ENCODE data around the gene ELMO1.

ELMO1 gene

GRCh38 chr7:37488163-37488764 lies 39.6 kb upstream of the ELMO1 start:
- no peak overlapping the region for H3K27ac ChIP-seq
- no peaks in the 10 kb centered on the region for H3K79me2 ChIP-seq
- H3K4me1 ChIP-seq: no peaks in the 10 kb centered on the region

GRCh38 chr7:37484426-37485073 lies 35.9 kb upstream of the ELMO1 start:
- Histone ChIP-seq H3K27ac (no peak overlapping the region), H3K4me2 (ENCODE audit: low read length) (no peak overlapping the region), H3K9me3 (ENCODE audit: control insufficient read depth, low read length) (no peaks in the 10 kb centered on the region), H3K36me3 (ENCODE audit: control insufficient read depth, insufficient read depth, low read length) (no peaks in the 10 kb centered on the region), H3K4me1 (no peaks in the 10 kb centered on the region), H2AFZ (no peak overlapping the region), H3K27me3 (ENCODE audit: control insufficient read depth, insufficient read depth, low read length) (no peaks in the 10 kb centered on the region), H3K4me3 (ENCODE audit: low read depth, low read length) (no peak overlapping the region), H3K9ac (no peak overlapping the region), H3K79me2 (no peaks in the 10 kb centered on the region)
- no peak for TF ChIP-seq CTCF (IDR thresholded peaks at IDR 0.05)

More at GRCh38 chr7:37488163-37488764, 39.6 kb upstream of the ELMO1 start:
- H2AFZ ChIP-seq: no peak overlapping the region
- H3K9ac ChIP-seq: no peak overlapping the region
- no peaks in the 10 kb centered on the region for H3K27me3 ChIP-seq (ENCODE audit: control insufficient read depth, insufficient read depth, low read length)
- H3K36me3 ChIP-seq (ENCODE audit: control insufficient read depth, insufficient read depth, low read length): no peaks in the 10 kb centered on the region
- no peaks in the 10 kb centered on the region for H3K9me3 ChIP-seq (ENCODE audit: control insufficient read depth, low read length)
- no peak overlapping the region for H3K4me3 ChIP-seq (ENCODE audit: low read depth, low read length)
- TF ChIP-seq CTCF (IDR thresholded peaks at IDR 0.05): no peak
- H3K4me2 ChIP-seq (ENCODE audit: low read length): no peak overlapping the region

GRCh38 chr7:37483627-37484026 lies 35.0 kb upstream of the ELMO1 start:
- no peak for TF ChIP-seq CTCF (IDR thresholded peaks at IDR 0.05)
- Histone ChIP-seq H3K27me3 (ENCODE audit: control insufficient read depth, insufficient read depth, low read length) (no peaks in the 10 kb centered on the region), H3K4me2 (ENCODE audit: low read length) (no peak overlapping the region), H3K9ac (no peak overlapping the region), H3K9me3 (ENCODE audit: control insufficient read depth, low read length) (no peaks in the 10 kb centered on the region), H3K36me3 (ENCODE audit: control insufficient read depth, insufficient read depth, low read length) (no peaks in the 10 kb centered on the region), H3K79me2 (no peaks in the 10 kb centered on the region), H3K4me3 (ENCODE audit: low read depth, low read length) (no peak overlapping the region), H3K4me1 (no peaks in the 10 kb centered on the region), H2AFZ (no peak overlapping the region), H3K27ac (no peak overlapping the region)

GRCh38 chr7:37482953-37483352 lies 34.3 kb upstream of the ELMO1 start:
- Histone ChIP-seq H3K79me2 (no peaks in the 10 kb centered on the region), H3K36me3 (ENCODE audit: control insufficient read depth, insufficient read depth, low read length) (no peaks in the 10 kb centered on the region), H3K4me3 (ENCODE audit: low read depth, low read length) (no peak overlapping the region), H2AFZ (no peak overlapping the region), H3K9ac (no peak overlapping the region), H3K27ac (no peak overlapping the region), H3K27me3 (ENCODE audit: control insufficient read depth, insufficient read depth, low read length) (no peaks in the 10 kb centered on the region), H3K9me3 (ENCODE audit: control insufficient read depth, low read length) (no peaks in the 10 kb centered on the region), H3K4me2 (ENCODE audit: low read length) (no peak overlapping the region), H3K4me1 (no peaks in the 10 kb centered on the region)
- TF ChIP-seq CTCF (IDR thresholded peaks at IDR 0.05): no peak

GRCh38 chr7:37482505-37482904 lies 33.8 kb upstream of the ELMO1 start:
- H3K27ac ChIP-seq: no peak overlapping the region
- no peaks in the 10 kb centered on the region for H3K9me3 ChIP-seq (ENCODE audit: control insufficient read depth, low read length)
- H3K4me3 ChIP-seq (ENCODE audit: low read depth, low read length): no peak overlapping the region
- H3K27me3 ChIP-seq (ENCODE audit: control insufficient read depth, insufficient read depth, low read length): no peaks in the 10 kb centered on the region
- H2AFZ ChIP-seq: no peak overlapping the region
- peaks cover 3% of the 10 kb centered on the region for H3K4me1 ChIP-seq
- H3K36me3 ChIP-seq (ENCODE audit: control insufficient read depth, insufficient read depth, low read length): no peaks in the 10 kb centered on the region
- no peak for TF ChIP-seq CTCF (IDR thresholded peaks at IDR 0.05)
- no peak overlapping the region for H3K9ac ChIP-seq
- no peaks in the 10 kb centered on the region for H3K79me2 ChIP-seq
- no peak overlapping the region for H3K4me2 ChIP-seq (ENCODE audit: low read length)
